Nephron (organoid): ENCODE data around the gene SYTL1.

Experiments used
- H3K27ac Mint-ChIP-seq, 3 experiments: 2 replicates each; pipeline ENCODE4 v1.8.0; 2020; ENCODE audit warnings: mixed read lengths in 3 of 3, mild to moderate bottlenecking in 2 of 3, moderate library complexity in 1 of 3
- H3K27me3 Mint-ChIP-seq: 2 replicates; pipeline ENCODE4 v1.8.0; 2021; ENCODE audit warnings: low read depth, mild to moderate bottlenecking, moderate library complexity, mixed read lengths
- H3K36me3 Mint-ChIP-seq: 2 replicates; pipeline ENCODE4 v1.8.0; 2020; ENCODE audit warnings: low read depth, mixed read lengths
- H3K4me1 Mint-ChIP-seq: 2 replicates; pipeline ENCODE4 v1.8.0; 2020; ENCODE audit warnings: mixed read lengths
- H3K4me3 Mint-ChIP-seq, 3 experiments: 2 replicates each; pipeline ENCODE4 v1.8.0; 2020; ENCODE audit warnings: mild to moderate bottlenecking in 3 of 3, mixed read lengths in 3 of 3, moderate library complexity in 2 of 3
- H3K9me3 Mint-ChIP-seq: 2 replicates; pipeline ENCODE4 v1.8.0; 2020; ENCODE audit warnings: mixed read lengths
- CTCF ChIP-seq, 3 experiments: fragments of 200-600 bp; sonication (generic); IDR thresholded peaks; one replicate each; pipeline ENCODE4 v1.5.0; 2021; ENCODE audit warnings: antibody characterized with exemption in 3 of 3; ENCODE audit not compliant: unreplicated experiment in 3 of 3

SYTL1 gene

GRCh38 chr1:27400963-27401341, 59.1 kb downstream of the SYTL1 start:
- Mint-ChIP-seq H3K27me3 (peaks cover 4% of the 10 kb centered on the region), H3K4me1 (peaks cover 74% of the 10 kb centered on the region), H3K36me3 (no peaks in the 10 kb centered on the region), H3K4me3 (no peak overlapping the region), H3K27ac (peak overlapping the region; percentile 16 to 18 (median 17)), H3K9me3 (no peaks in the 10 kb centered on the region)
- TF ChIP-seq CTCF (IDR thresholded peaks at IDR 0.05; ENCODE audit: unreplicated experiment in 3 of 3), result no peak

- H3K27me3 Mint-ChIP-seq, result peaks cover 4% of the 10 kb centered on the region
- H3K9me3 Mint-ChIP-seq, result no peaks in the 10 kb centered on the region
- H3K36me3 Mint-ChIP-seq, result peaks cover 6% of the 10 kb centered on the region
- H3K4me1 Mint-ChIP-seq, result peaks cover 82% of the 10 kb centered on the region
- peak overlapping the region; percentile 97 to 99 (median 97) for H3K27ac Mint-ChIP-seq
- no peak overlapping the region for H3K4me3 Mint-ChIP-seq
- peak; percentile 17 to 47 (median 37) for TF ChIP-seq CTCF (IDR thresholded peaks at IDR 0.05; ENCODE audit: unreplicated experiment in 3 of 3)
Observed at GRCh38 chr1:27402349-27402754, 60.5 kb downstream of the SYTL1 start.

- H3K27me3 Mint-ChIP-seq, result peaks cover 4% of the 10 kb centered on the region
- peaks cover 80% of the 10 kb centered on the region for H3K4me1 Mint-ChIP-seq
- no peaks in the 10 kb centered on the region for H3K9me3 Mint-ChIP-seq
- peak overlapping the region; percentile 97 to 99 (median 97) for H3K27ac Mint-ChIP-seq
- peak overlapping the region; percentile 13 to 39 (median 38) for H3K4me3 Mint-ChIP-seq
- H3K36me3 Mint-ChIP-seq, result peaks cover 14% of the 10 kb centered on the region
- TF ChIP-seq CTCF (IDR thresholded peaks at IDR 0.05; ENCODE audit: unreplicated experiment in 3 of 3), result peak in 1 of 3 experiments; percentile 24
Observed at GRCh38 chr1:27403065-27403726, 61.4 kb downstream of the SYTL1 start.
